H9 (cell line): ENCODE results near the gene PLCB1. TPM values are rescaled to one million over a fixed set of nuclear protein-coding genes. Genes with fewer than 3 reads are reported as not detected.

Experiments
- DNase-seq: peaks from one replicate; pipeline ENCODE4 v3.0.0-alpha.2; 2017
- H2AFZ ChIP-seq: one replicate; pipeline ENCODE4 v1.6.1; 2013; ENCODE audit warnings: mild to moderate bottlenecking, low read length, control low read depth, moderate library complexity
- H2AK5ac ChIP-seq: 2 replicates; pipeline ENCODE4 v1.6.1; 2013; ENCODE audit warnings: low read length, control low read depth, mixed read lengths; ENCODE audit not compliant: insufficient read length
- H2BK120ac ChIP-seq: one replicate; pipeline ENCODE4 v1.6.1; 2013; ENCODE audit warnings: low read depth, mild to moderate bottlenecking, low read length, control low read depth, inconsistent platforms; ENCODE audit not compliant: poor library complexity, severe bottlenecking
- H2BK12ac ChIP-seq: 2 replicates; pipeline ENCODE4 v1.6.1; 2013; ENCODE audit warnings: low read length, control low read depth, mixed read lengths, low read depth; ENCODE audit not compliant: insufficient read length
- H2BK15ac ChIP-seq: 2 replicates; pipeline ENCODE4 v1.6.1; 2013; ENCODE audit warnings: low read depth, low read length, control low read depth
- H2BK20ac ChIP-seq: one replicate; pipeline ENCODE4 v1.6.1; 2013; ENCODE audit warnings: low read depth, mild to moderate bottlenecking, low read length, control low read depth, inconsistent platforms; ENCODE audit not compliant: poor library complexity, severe bottlenecking
- H2BK5ac ChIP-seq: 2 replicates; pipeline ENCODE4 v1.6.1; 2013; ENCODE audit warnings: low read length, control low read depth, mixed read lengths; ENCODE audit not compliant: insufficient read length
- H3K14ac ChIP-seq: 2 replicates; pipeline ENCODE4 v1.6.1; 2013; ENCODE audit warnings: low read length, control low read depth; ENCODE audit not compliant: insufficient read depth
- H3K18ac ChIP-seq: 2 replicates; pipeline ENCODE4 v1.6.1; 2013; ENCODE audit warnings: low read depth, mild to moderate bottlenecking, mixed read lengths, low read length, control low read depth; ENCODE audit not compliant: insufficient read length
- H3K23ac ChIP-seq: 2 replicates; pipeline ENCODE4 v1.6.1; 2013; ENCODE audit warnings: low read length, control low read depth, mixed read lengths, low read depth; ENCODE audit not compliant: insufficient read length
- H3K23me2 ChIP-seq: 2 replicates; pipeline ENCODE4 v1.6.1; 2013; ENCODE audit warnings: low read depth, mild to moderate bottlenecking, mixed read lengths, low read length, control low read depth; ENCODE audit not compliant: insufficient read length, poor library complexity, severe bottlenecking
- H3K27ac ChIP-seq: 2 replicates; pipeline ENCODE4 v1.5.1; 2013; ENCODE audit warnings: low read length, control low read depth, mixed read lengths, low read depth; ENCODE audit not compliant: insufficient read length
- H3K27me3 ChIP-seq: 2 replicates; pipeline ENCODE4 v1.6.1; 2013; ENCODE audit warnings: low read length, control low read depth, inconsistent platforms; ENCODE audit not compliant: insufficient read depth
- H3K4ac ChIP-seq: 2 replicates; pipeline ENCODE4 v1.6.1; 2013; ENCODE audit warnings: low read depth, mild to moderate bottlenecking, control low read depth, inconsistent platforms, low read length, moderate library complexity
- H3K4me1 ChIP-seq: 2 replicates; pipeline ENCODE4 v1.6.1; 2013; ENCODE audit warnings: low read length, control low read depth, inconsistent platforms; ENCODE audit not compliant: insufficient read depth
- H3K4me2 ChIP-seq: 2 replicates; pipeline ENCODE4 v1.6.1; 2013; ENCODE audit warnings: low read length, control low read depth, mixed read lengths; ENCODE audit not compliant: insufficient read length, insufficient read depth
- H3K56ac ChIP-seq: 2 replicates; pipeline ENCODE4 v1.6.1; 2013; ENCODE audit warnings: low read depth, mild to moderate bottlenecking, mixed read lengths, low read length, control low read depth; ENCODE audit not compliant: insufficient read length
- H3K79me1 ChIP-seq: 2 replicates; pipeline ENCODE4 v1.6.1; 2013; ENCODE audit warnings: low read depth, mild to moderate bottlenecking, moderate library complexity, low read length, control low read depth, inconsistent platforms; ENCODE audit not compliant: insufficient read depth, poor library complexity, severe bottlenecking
- H3K79me2 ChIP-seq: 2 replicates; pipeline ENCODE4 v1.6.1; 2013; ENCODE audit warnings: low read length, control low read depth, inconsistent platforms; ENCODE audit not compliant: insufficient read depth
- H3K9ac ChIP-seq: 2 replicates; pipeline ENCODE4 v1.6.1; 2013; ENCODE audit warnings: low read length, control low read depth, mixed read lengths; ENCODE audit not compliant: insufficient read length; ENCODE audit errors: extremely low read depth
- H3K9me3 ChIP-seq: one replicate; pipeline ENCODE4 v1.6.1; 2013; ENCODE audit warnings: low read depth, low read length, inconsistent platforms; ENCODE audit not compliant: control insufficient read depth
- H3T11ph ChIP-seq: one replicate; pipeline ENCODE4 v1.6.1; 2013; ENCODE audit warnings: mild to moderate bottlenecking, low read length, control low read depth, inconsistent platforms
- H4K20me1 ChIP-seq: one replicate; pipeline ENCODE4 v1.6.1; 2013; ENCODE audit not compliant: control insufficient read depth, insufficient read length, insufficient read depth
- H4K5ac ChIP-seq: 2 replicates; pipeline ENCODE4 v1.6.1; 2013; ENCODE audit warnings: low read depth, mild to moderate bottlenecking, mixed read lengths, low read length, control low read depth; ENCODE audit not compliant: insufficient read length
- H4K8ac ChIP-seq: replicated peaks from 2 replicates; pipeline ENCODE4 v1.6.1; 2013; ENCODE audit warnings: low read length, control low read depth, mixed read lengths, low read depth; ENCODE audit not compliant: insufficient read length
- H4K91ac ChIP-seq: 2 replicates; pipeline ENCODE4 v1.6.1; 2013; ENCODE audit warnings: low read depth, mild to moderate bottlenecking, moderate library complexity, mixed read lengths, low read length, control low read depth; ENCODE audit not compliant: insufficient read length
- H3K27ac Mint-ChIP-seq, 3 experiments: 2 replicates in 2 of 3; 3 replicates in 1 of 3; pipeline ENCODE4 v1.8.0; 2020 to 2021; ENCODE audit warnings: mixed read lengths in 3 of 3, mild to moderate bottlenecking in 1 of 3, moderate library complexity in 1 of 3
- H3K27me3 Mint-ChIP-seq: 2 replicates; pipeline ENCODE4 v1.8.0; 2021; ENCODE audit warnings: low read depth, mild to moderate bottlenecking, moderate library complexity, mixed read lengths
- H3K36me3 Mint-ChIP-seq, 3 experiments: 2 replicates in 2 of 3; 3 replicates in 1 of 3; pipeline ENCODE4 v1.8.0; 2020 to 2021; ENCODE audit warnings: low read depth in 3 of 3, mixed read lengths in 3 of 3; ENCODE audit not compliant: insufficient read depth in 1 of 3
- H3K4me1 Mint-ChIP-seq, 2 experiments: 2 replicates each; pipeline ENCODE4 v1.8.0; 2020; ENCODE audit warnings: mixed read lengths in 2 of 2
- H3K4me3 Mint-ChIP-seq, 2 experiments: 2 replicates in 1 of 2; 3 replicates in 1 of 2; pipeline ENCODE4 v1.8.0; 2020 to 2021; ENCODE audit warnings: mild to moderate bottlenecking in 2 of 2, mixed read lengths in 2 of 2, moderate library complexity in 1 of 2
- H3K9me3 Mint-ChIP-seq, 2 experiments: 2 replicates in 1 of 2; 3 replicates in 1 of 2; pipeline ENCODE4 v1.8.0; 2020; ENCODE audit warnings: mild to moderate bottlenecking in 2 of 2, mixed read lengths in 2 of 2, moderate library complexity in 1 of 2
- CTCF ChIP-seq: fragments of 200-600 bp; sonication (generic); conservative IDR thresholded peaks from 3 replicates; pipeline ENCODE4 v1.8.0; 2021; ENCODE audit warnings: antibody characterized with exemption, mild to moderate bottlenecking
- WGBS: extraction: QIAGEN DNeasy Blood & Tissue Kit; methylation state at CpG from one replicate; pipeline ENCODE4 v1.1.7; 2013; ENCODE audit warnings: missing lambda C conversion rate, low lambda C conversion rate, mixed read lengths; ENCODE audit not compliant: insufficient read length; ENCODE audit errors: extremely low coverage; 5-methylcytosine and 5-hydroxymethylcytosine counted together
- total RNA-seq: library from RNA; stranded (reverse); gene quantifications from 2 replicates; pipeline ENCODE4 v1.2.1, GENCODE V29; 2021

PLCB1 gene
- total RNA-seq, 1 experiment from 2014 or later: 11.5 TPM

GRCh38 chr20:8320306-8320705, 188.2 kb downstream of the PLCB1 start:
- no peaks in the 10 kb centered on the region for H3K23me2 ChIP-seq
- no peak overlapping the region for H2BK120ac ChIP-seq
- H3K27me3 ChIP-seq: no peaks in the 10 kb centered on the region
- no peaks in the 10 kb centered on the region for H4K20me1 ChIP-seq
- H3K56ac ChIP-seq: no peak overlapping the region
- no peak overlapping the region for H4K91ac ChIP-seq
- H3K27ac ChIP-seq: no peak overlapping the region
- no peak overlapping the region for H4K5ac ChIP-seq
- no peak overlapping the region for H3T11ph ChIP-seq
- H2BK5ac ChIP-seq: no peak overlapping the region
- no peak for DNase-seq
- H2AFZ ChIP-seq: no peak overlapping the region
- WGBS: no CpG with 5 or more reads among the region's 1 CpG
- H3K4me1 ChIP-seq: no peaks in the 10 kb centered on the region; the same call in 1 of the 2 replicates
- Mint-ChIP-seq H3K4me3 (no peak overlapping the region), H3K27me3 (no peaks in the 10 kb centered on the region), H3K9me3 (no peaks in the 10 kb centered on the region), H3K36me3 (no peaks in the 10 kb centered on the region), H3K4me1 (peaks cover 4% of the 10 kb centered on the region in 2 experiments), H3K27ac (no peak overlapping the region)
- no peak overlapping the region for H2AK5ac ChIP-seq
- no peak overlapping the region for H3K14ac ChIP-seq
- H2BK15ac ChIP-seq: no peak overlapping the region
- H3K18ac ChIP-seq: no peak overlapping the region
- no peak overlapping the region for H3K23ac ChIP-seq
- no peak overlapping the region for H3K9ac ChIP-seq
- no peak overlapping the region for H3K4ac ChIP-seq
- no peak overlapping the region for H3K4me2 ChIP-seq
- no peaks in the 10 kb centered on the region for H3K9me3 ChIP-seq
- no peak overlapping the region for H4K8ac ChIP-seq
- no peaks in the 10 kb centered on the region for H3K79me2 ChIP-seq
- H2BK12ac ChIP-seq: no peak overlapping the region
- no peak for TF ChIP-seq CTCF
- H3K79me1 ChIP-seq: no peaks in the 10 kb centered on the region
- H2BK20ac ChIP-seq: no peak overlapping the region
